ENCODE measurements around the gene FSTL4. TPM values are rescaled to one million over a fixed set of nuclear protein-coding genes. Genes with fewer than 3 reads are reported as not detected.

Gene FSTL4
- total and polyA plus RNA-seq, 12 donors, result 0.01 to 0.42 (median 0.38) TPM; not detected in 6

- Histone ChIP-seq H3K4me1 (peaks cover 0 to 13% (median 0%) of the 10 kb centered on the region in 9 donors), H3K36me3 (no peaks in the 10 kb centered on the region), H3K27ac (no peak overlapping the region), H3K9me3 (no peaks in the 10 kb centered on the region), H3K27me3 (peaks cover 0 to 3% (median 0%) of the 10 kb centered on the region in 7 donors), H3K4me3 (no peak overlapping the region)
- intact Hi-C loops (cut with DNase I), result no loop called here
- WGBS, 2 donors, result 86 to 90% methylated on average over 5 of the region's 5 CpGs
- ATAC-seq (no peak), DNase-seq (no peak)
- TF ChIP-seq CTCF (IDR thresholded peaks at IDR 0.05), result no peak
Observed at GRCh38 chr5:133444711-133445110, 167.6 kb downstream of the FSTL4 start.

GRCh38 chr5:133441166-133441815 lies 171.1 kb downstream of the FSTL4 start:
- TF ChIP-seq CTCF (IDR thresholded peaks at IDR 0.05), result no peak
- Histone ChIP-seq H3K36me3 (no peaks in the 10 kb centered on the region), H3K27me3 (no peaks in the 10 kb centered on the region), H3K4me3 (no peak overlapping the region), H3K27ac (no peak overlapping the region), H3K4me1 (peaks cover 0 to 13% (median 0%) of the 10 kb centered on the region in 9 donors), H3K9me3 (no peaks in the 10 kb centered on the region)
- ATAC-seq (no peak), DNase-seq (no peak)
- intact Hi-C loops (cut with DNase I), result no loop called here
- 82 to 84% methylated on average over 7 of the region's 7 CpGs for WGBS, 2 donors

- Histone ChIP-seq H3K27me3 (no peaks in the 10 kb centered on the region), H3K4me3 (no peak overlapping the region), H3K27ac (peak overlapping the region in 1 of 10 donors; percentile 36), H3K9me3 (no peaks in the 10 kb centered on the region), H3K4me1 (peaks cover 0 to 13% (median 0%) of the 10 kb centered on the region in 9 donors), H3K36me3 (no peaks in the 10 kb centered on the region)
- 64 to 75% methylated on average over 7 of the region's 7 CpGs for WGBS, 2 donors
- TF ChIP-seq CTCF (IDR thresholded peaks at IDR 0.05), result no peak
- intact Hi-C loops (cut with DNase I), result no loop called here
- ATAC-seq (peak; percentile 42 to 91 (median 75)), DNase-seq (no peak)
Observed at GRCh38 chr5:133440467-133441115, 171.8 kb downstream of the FSTL4 start.

- ATAC-seq, result peak in 1 of 8 donors; percentile 38
- 73 to 76% methylated on average over 8 of the region's 8 CpGs for WGBS, 2 donors
- Histone ChIP-seq H3K27me3 (no peaks in the 10 kb centered on the region), H3K27ac (peak overlapping the region in 2 of 10 donors; percentile 7 to 36), H3K4me1 (peaks cover 0 to 13% (median 0%) of the 10 kb centered on the region in 9 donors), H3K9me3 (no peaks in the 10 kb centered on the region), H3K36me3 (no peaks in the 10 kb centered on the region), H3K4me3 (no peak overlapping the region)
- intact Hi-C loops (cut with DNase I), result no loop called here
- TF ChIP-seq CTCF (IDR thresholded peaks at IDR 0.05), result no peak
- no peak for DNase-seq
Observed at GRCh38 chr5:133439859-133440258, 172.5 kb downstream of the FSTL4 start.

Measured in heart right ventricle (tissue), 16 donors.